A549 (cell line): ENCODE data around the gene FAM24B. TPM values are rescaled to one million over a fixed set of nuclear protein-coding genes. Genes with fewer than 3 reads are reported as not detected.

Experiments used
- ATAC-seq, 2 experiments: fragments of 200-7000 bp in 1 of 2; fragments of >200 bp in 1 of 2; cut with Nextera tagmentation in 1 of 2; cut with Tn5 transposase in 1 of 2; 3 replicates each; pipeline versions ENCODE4 v1.8.0 to v1.9.1; 2018 to 2020; ENCODE audit warnings: mild to moderate bottlenecking in 1 of 2, moderate library complexity in 1 of 2
- CTCF ChIA-PET: fragments of 300-600 bp; sonication (Branson Sonifier 250); formaldehyde crosslinking; extraction: SDS; loops from one replicate; lab custom pipeline; 2021; ENCODE audit warnings: antibody characterized with exemption, inconsistent platforms; lab: Yijun Ruan, JAX
- POLR2A ChIA-PET: fragments of 350-600 bp; formaldehyde crosslinking; extraction: SDS; loops from one replicate; lab custom pipeline; 2021; ENCODE audit warnings: antibody characterized with exemption, inconsistent platforms; lab: Yijun Ruan, JAX
- DNase-seq, 2 experiments: peaks; one replicate each; pipeline versions ENCODE4 v3.0.0 to v3.0.0-alpha.2; 2011 to 2016; ENCODE audit warnings: low read depth in 1 of 2, low spot score in 1 of 2
- FAIRE-seq: peaks from 2 replicates; lab custom pipeline; 2011; peaks lifted over from hg19 to GRCh38; lab: Jason Lieb, UNC
- H3K27ac ChIP-seq, 2 experiments: fragments of >200 bp; sonication (Bioruptor Twin); formaldehyde crosslinking; 3 replicates each; pipeline ENCODE4 v1.5.1; 2016 to 2017
- H3K4me1 ChIP-seq: fragments of >200 bp; sonication (Bioruptor Twin); formaldehyde crosslinking; 3 replicates; pipeline ENCODE4 v1.6.1; 2016
- H3K4me2 ChIP-seq: fragments of >200 bp; sonication (Bioruptor Twin); formaldehyde crosslinking; 3 replicates; pipeline ENCODE4 v1.6.1; 2016
- H3K4me3 ChIP-seq: fragments of >200 bp; sonication (Bioruptor Twin); formaldehyde crosslinking; 3 replicates; pipeline ENCODE4 v1.5.1; 2016
- H3K9me3 ChIP-seq: fragments of >200 bp; sonication (Bioruptor Twin); formaldehyde crosslinking; 3 replicates; pipeline ENCODE4 v1.6.1; 2016
- ATOH8 ChIP-seq: fragments of 250-450 bp; sonication (Bioruptor Pico); IDR thresholded peaks from 2 replicates; pipeline ENCODE4 v1.5.0; 2020; ENCODE audit warnings: low read depth, mild to moderate bottlenecking, moderate library complexity
- BCL3 ChIP-seq: fragments of >200 bp; sonication (Bioruptor Twin); formaldehyde crosslinking; IDR thresholded peaks from 3 replicates; pipeline ENCODE4 v1.6.1; 2016
- BHLHE40 ChIP-seq: IDR thresholded peaks from 2 replicates; pipeline ENCODE4 v1.6.1; 2012; ENCODE audit warnings: low read depth, low read length, inconsistent platforms
- CBX2 ChIP-seq: fragments of 200-600 bp; sonication (generic); IDR thresholded peaks from 2 replicates; pipeline ENCODE4 v1.6.1; 2016; ENCODE audit warnings: low read depth, mild to moderate bottlenecking, borderline replicate concordance
- CEBPB ChIP-seq, 2 experiments: fragments of >200 bp in 1 of 2; sonication (Bioruptor Twin) in 1 of 2; formaldehyde crosslinking in 1 of 2; IDR thresholded peaks; 2 replicates each; pipeline ENCODE4 v1.6.1; 2012 to 2016
- CHD2 ChIP-seq: fragments of 150-350 bp; IDR thresholded peaks from 2 replicates; pipeline ENCODE4 v1.6.1; 2014; ENCODE audit warnings: low read length; ENCODE audit not compliant: partially characterized antibody
- CTCF ChIP-seq: fragments of >200 bp; sonication (Bioruptor Twin); formaldehyde crosslinking; IDR thresholded peaks from 3 replicates; pipeline ENCODE4 v1.5.1; 2016
- EHF ChIP-seq: fragments of 250-450 bp; sonication (Bioruptor Pico); IDR thresholded peaks from 2 replicates; pipeline ENCODE4 v1.5.0; 2020; ENCODE audit warnings: mild to moderate bottlenecking
- FOSB ChIP-seq: fragments of 250-450 bp; sonication (Bioruptor Pico); IDR thresholded peaks from 2 replicates; pipeline ENCODE4 v1.5.0; 2020; ENCODE audit warnings: mild to moderate bottlenecking, moderate library complexity
- FOSL2 ChIP-seq, 2 experiments: fragments of 450-650 bp in 1 of 2; fragments of >200 bp in 1 of 2; sonication (Bioruptor Twin) in 1 of 2; formaldehyde crosslinking; IDR thresholded peaks; 2 replicates each; pipeline versions ENCODE4 v1.5.0 to v1.6.1; 2016 to 2020; ENCODE audit warnings: mild to moderate bottlenecking in 1 of 2, moderate library complexity in 1 of 2
- HOXB5 ChIP-seq: fragments of 250-450 bp; sonication (Bioruptor Pico); IDR thresholded peaks from 2 replicates; pipeline ENCODE4 v1.5.0; 2020; ENCODE audit warnings: mild to moderate bottlenecking, moderate library complexity
- NFE2L2 ChIP-seq: fragments of 150-350 bp; conservative IDR thresholded peaks from 2 replicates; pipeline ENCODE4 v1.6.1; 2014; ENCODE audit warnings: low read length
- POLR2A ChIP-seq: IDR thresholded peaks from 2 replicates; pipeline ENCODE4 v1.6.1; 2012; ENCODE audit warnings: mild to moderate bottlenecking, low read length
- POLR2AphosphoS2 ChIP-seq: conservative IDR thresholded peaks from 2 replicates; pipeline ENCODE4 v1.6.1; 2012; ENCODE audit warnings: low read length, improper control_type of control experiment, inconsistent platforms
- RARB ChIP-seq: fragments of 250-450 bp; sonication (Bioruptor Pico); IDR thresholded peaks from 2 replicates; pipeline ENCODE4 v1.8.0; 2021; ENCODE audit warnings: mild to moderate bottlenecking, moderate library complexity
- RCOR1 ChIP-seq: fragments of 150-350 bp; IDR thresholded peaks from 2 replicates; pipeline ENCODE4 v1.6.1; 2014; ENCODE audit warnings: antibody characterized with exemption, low read length, low read depth
- RFX5 ChIP-seq: fragments of 450-650 bp; IDR thresholded peaks from 2 replicates; pipeline ENCODE4 v1.7.1; 2014; ENCODE audit warnings: antibody characterized with exemption, mild to moderate bottlenecking, moderate library complexity
- RNF2 ChIP-seq: fragments of 200-600 bp; sonication (generic); IDR thresholded peaks from 2 replicates; pipeline ENCODE4 v1.6.1; 2016; ENCODE audit warnings: low read depth, mild to moderate bottlenecking, antibody characterized with exemption, moderate library complexity, borderline replicate concordance
- TFCP2L1 ChIP-seq: fragments of 250-450 bp; sonication (Bioruptor Pico); IDR thresholded peaks from 2 replicates; pipeline ENCODE4 v1.5.0; 2021; ENCODE audit warnings: mild to moderate bottlenecking
- USF2 ChIP-seq: fragments of 450-650 bp; IDR thresholded peaks from 2 replicates; pipeline ENCODE4 v1.6.1; 2014; ENCODE audit warnings: antibody characterized with exemption
- ZC3H11A ChIP-seq: fragments of 450-650 bp; IDR thresholded peaks from 2 replicates; pipeline ENCODE4 v1.6.1; 2014; ENCODE audit warnings: antibody characterized with exemption, mild to moderate bottlenecking
- ZFP36 ChIP-seq: fragments of 450-650 bp; IDR thresholded peaks from 2 replicates; pipeline ENCODE4 v1.6.1; 2014; ENCODE audit warnings: borderline replicate concordance; ENCODE audit not compliant: partially characterized antibody
- WGBS: methylation state at CpG from one replicate; pipeline ENCODE4 v1.1.6; 2017; ENCODE audit errors: missing lambda C conversion rate; 5-methylcytosine and 5-hydroxymethylcytosine counted together
- polyA plus RNA-seq, 4 experiments: library from polyadenylated mRNA; depleted of rRNA in 3 of 4; stranded (reverse); fragments of >200 nt; fragmentation: RNase III in 1 of 4; extraction: RNeasy Plus Mini Kit Qiagen cat#74134 plus additional on column Dnase treatment in 1 of 4; gene quantifications; 2 replicates in 3 of 4; 3 replicates in 1 of 4; pipeline ENCODE4 v1.2.3, GENCODE V29; 2011 to 2017

FAM24B gene
- polyA plus RNA-seq, 2 of the 4 experiments (the other 2 are of a cell fraction) = 15.6 to 27.6 TPM

GRCh38 chr10:122856902-122857301 is 22.5 kb downstream of the FAM24B start:
- FAIRE-seq (no peak), DNase-seq (no peak), ATAC-seq (no peak)
- TF ChIP-seq EHF (CRISPR knock-in tag) (no peak), ZFP36 (no peak), RCOR1 (no peak), RNF2 (no peak), HOXB5 (CRISPR knock-in tag) (no peak), RFX5 (no peak), CBX2 (no peak), BHLHE40 (no peak), FOSL2 (IDR thresholded peaks at IDR 0.05) (no peak), FOSL2 (CRISPR knock-in tag; IDR thresholded peaks at IDR 0.05) (no peak), NFE2L2 (no peak), TFCP2L1 (CRISPR knock-in tag) (no peak), CTCF (no peak), ATOH8 (CRISPR knock-in tag) (no peak), POLR2AphosphoS2 (no peak), BCL3 (no peak), CHD2 (no peak), RARB (no peak), POLR2A (no peak)
- POLR2A ChIA-PET = no interaction called here
- Histone ChIP-seq H3K4me3 (no peak overlapping the region), H3K27ac (peak overlapping the region in 1 of 2 experiments; percentile 73; a peak in 3 of 6 replicates), H3K4me2 (no peak overlapping the region), H3K9me3 (no peaks in the 10 kb centered on the region), H3K4me1 (peaks cover 79% of the 10 kb centered on the region)
- CTCF ChIA-PET = no interaction called here
- WGBS = 100% methylated on average over 1 of the region's 1 CpG

- POLR2A ChIA-PET = no interaction called here
- no peak for DNase-seq
- FAIRE-seq = no peak
- Histone ChIP-seq H3K4me2 (peak overlapping the region; percentile 70; the same call in 1 of the 3 replicates), H3K9me3 (no peaks in the 10 kb centered on the region), H3K27ac (peak overlapping the region; percentile 64 to 73), H3K4me1 (peaks cover 79% of the 10 kb centered on the region), H3K4me3 (no peak overlapping the region)
- peak in 1 of 2 experiments; percentile 12; a peak in 2 of 6 replicates for ATAC-seq
- TF ChIP-seq CTCF = no peak
- TF ChIP-seq ZFP36 = no peak
- no peak for TF ChIP-seq ZC3H11A
- TF ChIP-seq CEBPB (IDR thresholded peaks at IDR 0.05) = no peak
- no peak for TF ChIP-seq USF2
- no peak for TF ChIP-seq RCOR1
- TF ChIP-seq BCL3 = no peak
- TF ChIP-seq FOSB (CRISPR knock-in tag) = no peak
- CTCF ChIA-PET = no interaction called here
- WGBS = 73% methylated on average over 3 of the region's 3 CpGs
Measured at GRCh38 chr10:122855745-122856144, 23.6 kb downstream of the FAM24B start.
